ENCODE results near the gene ETV7.

DNA sequence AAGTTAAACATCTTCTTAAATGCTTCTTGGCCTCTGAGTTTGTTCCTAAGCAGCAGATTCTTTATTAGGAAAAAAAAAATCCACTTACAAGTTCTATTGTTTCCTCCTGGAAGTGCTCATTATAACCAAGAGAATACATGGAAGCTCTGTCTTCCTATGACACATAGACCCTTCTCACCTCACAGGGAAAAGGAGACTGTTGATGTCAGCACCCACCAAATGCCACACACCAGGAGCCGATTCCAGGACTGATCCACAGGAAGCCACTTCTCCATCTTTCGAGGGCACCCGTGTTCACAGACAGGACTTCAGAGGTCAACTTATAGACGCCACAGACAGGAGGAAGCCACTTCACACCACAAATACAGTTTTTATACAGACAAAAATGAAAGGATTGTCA is 37.4 kb downstream of the ETV7 start:
- TF ChIP-seq, protein P1, sequence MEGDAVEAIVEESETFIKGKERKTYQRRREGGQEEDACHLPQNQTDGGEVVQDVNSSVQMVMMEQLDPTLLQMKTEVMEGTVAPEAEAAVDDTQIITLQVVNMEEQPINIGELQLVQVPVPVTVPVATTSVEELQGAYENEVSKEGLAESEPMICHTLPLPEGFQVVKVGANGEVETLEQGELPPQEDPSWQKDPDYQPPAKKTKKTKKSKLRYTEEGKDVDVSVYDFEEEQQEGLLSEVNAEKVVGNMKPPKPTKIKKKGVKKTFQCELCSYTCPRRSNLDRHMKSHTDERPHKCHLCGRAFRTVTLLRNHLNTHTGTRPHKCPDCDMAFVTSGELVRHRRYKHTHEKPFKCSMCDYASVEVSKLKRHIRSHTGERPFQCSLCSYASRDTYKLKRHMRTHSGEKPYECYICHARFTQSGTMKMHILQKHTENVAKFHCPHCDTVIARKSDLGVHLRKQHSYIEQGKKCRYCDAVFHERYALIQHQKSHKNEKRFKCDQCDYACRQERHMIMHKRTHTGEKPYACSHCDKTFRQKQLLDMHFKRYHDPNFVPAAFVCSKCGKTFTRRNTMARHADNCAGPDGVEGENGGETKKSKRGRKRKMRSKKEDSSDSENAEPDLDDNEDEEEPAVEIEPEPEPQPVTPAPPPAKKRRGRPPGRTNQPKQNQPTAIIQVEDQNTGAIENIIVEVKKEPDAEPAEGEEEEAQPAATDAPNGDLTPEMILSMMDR (IDR thresholded peaks at IDR 0.05; ENCODE audit: low read depth, low read length, missing input control): no peak
- TF ChIP-seq RAD21 (IDR thresholded peaks at IDR 0.05): no peak
- TF ChIP-seq NR2F2 (IDR thresholded peaks at IDR 0.05): no peak
- TF ChIP-seq, protein P2, sequence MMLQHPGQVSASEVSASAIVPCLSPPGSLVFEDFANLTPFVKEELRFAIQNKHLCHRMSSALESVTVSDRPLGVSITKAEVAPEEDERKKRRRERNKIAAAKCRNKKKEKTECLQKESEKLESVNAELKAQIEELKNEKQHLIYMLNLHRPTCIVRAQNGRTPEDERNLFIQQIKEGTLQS (IDR thresholded peaks at IDR 0.05): no peak
- TF ChIP-seq RXRA (IDR thresholded peaks at IDR 0.05): no peak
- TF ChIP-seq, protein P3, sequence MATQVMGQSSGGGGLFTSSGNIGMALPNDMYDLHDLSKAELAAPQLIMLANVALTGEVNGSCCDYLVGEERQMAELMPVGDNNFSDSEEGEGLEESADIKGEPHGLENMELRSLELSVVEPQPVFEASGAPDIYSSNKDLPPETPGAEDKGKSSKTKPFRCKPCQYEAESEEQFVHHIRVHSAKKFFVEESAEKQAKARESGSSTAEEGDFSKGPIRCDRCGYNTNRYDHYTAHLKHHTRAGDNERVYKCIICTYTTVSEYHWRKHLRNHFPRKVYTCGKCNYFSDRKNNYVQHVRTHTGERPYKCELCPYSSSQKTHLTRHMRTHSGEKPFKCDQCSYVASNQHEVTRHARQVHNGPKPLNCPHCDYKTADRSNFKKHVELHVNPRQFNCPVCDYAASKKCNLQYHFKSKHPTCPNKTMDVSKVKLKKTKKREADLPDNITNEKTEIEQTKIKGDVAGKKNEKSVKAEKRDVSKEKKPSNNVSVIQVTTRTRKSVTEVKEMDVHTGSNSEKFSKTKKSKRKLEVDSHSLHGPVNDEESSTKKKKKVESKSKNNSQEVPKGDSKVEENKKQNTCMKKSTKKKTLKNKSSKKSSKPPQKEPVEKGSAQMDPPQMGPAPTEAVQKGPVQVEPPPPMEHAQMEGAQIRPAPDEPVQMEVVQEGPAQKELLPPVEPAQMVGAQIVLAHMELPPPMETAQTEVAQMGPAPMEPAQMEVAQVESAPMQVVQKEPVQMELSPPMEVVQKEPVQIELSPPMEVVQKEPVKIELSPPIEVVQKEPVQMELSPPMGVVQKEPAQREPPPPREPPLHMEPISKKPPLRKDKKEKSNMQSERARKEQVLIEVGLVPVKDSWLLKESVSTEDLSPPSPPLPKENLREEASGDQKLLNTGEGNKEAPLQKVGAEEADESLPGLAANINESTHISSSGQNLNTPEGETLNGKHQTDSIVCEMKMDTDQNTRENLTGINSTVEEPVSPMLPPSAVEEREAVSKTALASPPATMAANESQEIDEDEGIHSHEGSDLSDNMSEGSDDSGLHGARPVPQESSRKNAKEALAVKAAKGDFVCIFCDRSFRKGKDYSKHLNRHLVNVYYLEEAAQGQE (IDR thresholded peaks at IDR 0.05): no peak
- TF ChIP-seq SP1 (IDR thresholded peaks at IDR 0.05): no peak
- TF ChIP-seq, protein P4, sequence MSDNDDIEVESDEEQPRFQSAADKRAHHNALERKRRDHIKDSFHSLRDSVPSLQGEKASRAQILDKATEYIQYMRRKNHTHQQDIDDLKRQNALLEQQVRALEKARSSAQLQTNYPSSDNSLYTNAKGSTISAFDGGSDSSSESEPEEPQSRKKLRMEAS (IDR thresholded peaks at IDR 0.05): no peak
- TF ChIP-seq YY1 (IDR thresholded peaks at IDR 0.05): no peak

Measured in liver (tissue), 3 donors.